Neural progenitor cell (in vitro differentiated cells): Measurements from ENCODE around the gene CALN1. TPM values are rescaled to one million over a fixed set of nuclear protein-coding genes. Genes with fewer than 3 reads are reported as not detected.

Source experiments
- DNase-seq: peaks from one replicate; pipeline ENCODE4 v3.0.0-alpha.2; 2016; ENCODE audit warnings: low spot score
- H2AFZ ChIP-seq: fragments of 200-600 bp; sonication (generic); replicated peaks from 2 replicates; pipeline ENCODE4 v1.6.1; 2016; ENCODE audit warnings: antibody characterized with exemption
- H3F3A ChIP-seq: fragments of 200-600 bp; sonication (generic); 2 replicates; pipeline ENCODE4 v1.6.1; 2016; ENCODE audit warnings: antibody characterized with exemption, low read depth
- H3K27ac ChIP-seq: fragments of 200-600 bp; sonication (generic); 2 replicates; pipeline ENCODE4 v1.5.1; 2016; ENCODE audit warnings: mild to moderate bottlenecking
- H3K27me3 ChIP-seq: fragments of 200-600 bp; sonication (generic); 2 replicates; pipeline ENCODE4 v1.6.1; 2016; ENCODE audit warnings: mild to moderate bottlenecking, moderate library complexity
- H3K36me3 ChIP-seq: fragments of 200-600 bp; sonication (generic); 2 replicates; pipeline ENCODE4 v1.5.1; 2016
- H3K4me1 ChIP-seq: fragments of 200-600 bp; sonication (generic); 2 replicates; pipeline ENCODE4 v1.6.1; 2016; ENCODE audit warnings: mixed run types
- H3K4me2 ChIP-seq: fragments of 200-600 bp; sonication (generic); 2 replicates; pipeline ENCODE4 v1.6.1; 2016
- H3K4me3 ChIP-seq: fragments of 200-600 bp; sonication (generic); 2 replicates; pipeline ENCODE4 v1.5.1; 2016
- H3K79me2 ChIP-seq: fragments of 200-600 bp; sonication (generic); 2 replicates; pipeline ENCODE4 v1.6.1; 2016; ENCODE audit warnings: low read depth
- H3K9ac ChIP-seq: fragments of 200-600 bp; sonication (generic); 2 replicates; pipeline ENCODE4 v1.6.1; 2016
- H3K9me3 ChIP-seq: fragments of 200-600 bp; sonication (generic); 2 replicates; pipeline ENCODE4 v1.5.1; 2016; ENCODE audit warnings: low read depth
- H4K20me1 ChIP-seq: fragments of 200-600 bp; sonication (generic); 2 replicates; pipeline ENCODE4 v1.6.1; 2016; ENCODE audit warnings: low read depth
- H3K27ac Mint-ChIP-seq: 3 replicates; pipeline ENCODE4 v1.8.0; 2021; ENCODE audit warnings: mixed read lengths
- H3K27me3 Mint-ChIP-seq: 2 replicates; pipeline ENCODE4 v1.8.0; 2022; ENCODE audit warnings: low read depth, mild to moderate bottlenecking, inconsistent platforms, moderate library complexity, mixed read lengths; ENCODE audit not compliant: insufficient read depth
- H3K36me3 Mint-ChIP-seq: 3 replicates; pipeline ENCODE4 v1.8.0; 2021; ENCODE audit warnings: mixed read lengths
- H3K4me1 Mint-ChIP-seq: 3 replicates; pipeline ENCODE4 v1.8.0; 2021; ENCODE audit warnings: mixed read lengths
- H3K4me3 Mint-ChIP-seq: 3 replicates; pipeline ENCODE4 v1.8.0; 2021; ENCODE audit warnings: mild to moderate bottlenecking, moderate library complexity, mixed read lengths
- H3K9me3 Mint-ChIP-seq: 3 replicates; pipeline ENCODE4 v1.8.0; 2020; ENCODE audit warnings: mixed read lengths
- CTCF ChIP-seq: fragments of 200-600 bp; sonication (generic); IDR thresholded peaks from 2 replicates; pipeline ENCODE4 v1.5.1; 2017; ENCODE audit warnings: antibody characterized with exemption, mild to moderate bottlenecking
- EZH2 ChIP-seq: fragments of 200-600 bp; sonication (generic); IDR thresholded peaks from 2 replicates; pipeline ENCODE4 v1.6.1; 2017; ENCODE audit warnings: antibody characterized with exemption, mild to moderate bottlenecking, moderate library complexity
- EZH2phosphoT487 ChIP-seq: fragments of 200-600 bp; sonication (generic); IDR thresholded peaks from 2 replicates; pipeline ENCODE4 v1.6.1; 2017; ENCODE audit warnings: antibody characterized with exemption
- total RNA-seq: library from RNA; depleted of rRNA; stranded (reverse); fragments of >200 nt; gene quantifications from 2 replicates; pipeline ENCODE4 v1.2.3, GENCODE V29; 2015; ENCODE audit warnings: low replicate concordance

Gene CALN1
- total RNA-seq, 1 donor from 2014 or later, result 3.1 TPM

DNA sequence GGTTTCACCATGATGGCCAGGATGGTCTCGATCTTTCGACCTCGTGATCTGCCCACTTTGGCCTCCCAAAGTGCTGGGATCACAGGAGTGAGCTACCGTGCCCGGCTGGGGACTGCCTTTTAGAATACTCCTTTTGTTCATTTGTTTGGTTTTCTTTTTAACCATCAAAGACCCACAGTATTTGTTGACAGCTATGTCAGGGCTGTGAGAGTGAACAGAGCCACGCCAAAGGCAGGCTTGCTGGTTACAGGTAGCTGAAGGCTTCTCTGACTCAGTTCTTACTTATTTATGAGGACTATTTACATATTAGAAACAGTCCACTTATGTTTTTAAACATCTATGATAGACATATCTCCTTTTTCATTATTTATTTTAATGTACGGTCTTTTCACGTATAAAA is 544.5 kb downstream of the CALN1 start:
- Histone ChIP-seq H4K20me1 (no peaks in the 10 kb centered on the region), H3K79me2 (no peaks in the 10 kb centered on the region), H3K4me1 (no peaks in the 10 kb centered on the region), H3K36me3 (no peaks in the 10 kb centered on the region), H2AFZ (no peak overlapping the region), H3K4me3 (no peak overlapping the region), H3K9ac (no peak overlapping the region), H3K27ac (no peak overlapping the region), H3K9me3 (no peaks in the 10 kb centered on the region), H3K27me3 (no peaks in the 10 kb centered on the region), H3F3A (no peaks in the 10 kb centered on the region), H3K4me2 (no peak overlapping the region)
- H3K27me3 Mint-ChIP-seq, result no peaks in the 10 kb centered on the region
- no peaks in the 10 kb centered on the region for H3K4me1 Mint-ChIP-seq
- TF ChIP-seq EZH2 (no peak), CTCF (no peak), EZH2phosphoT487 (no peak)
- no peak overlapping the region for H3K27ac Mint-ChIP-seq
- no peaks in the 10 kb centered on the region for H3K9me3 Mint-ChIP-seq
- no peak for DNase-seq
- H3K4me3 Mint-ChIP-seq, result no peak overlapping the region
- H3K36me3 Mint-ChIP-seq, result no peaks in the 10 kb centered on the region

DNA sequence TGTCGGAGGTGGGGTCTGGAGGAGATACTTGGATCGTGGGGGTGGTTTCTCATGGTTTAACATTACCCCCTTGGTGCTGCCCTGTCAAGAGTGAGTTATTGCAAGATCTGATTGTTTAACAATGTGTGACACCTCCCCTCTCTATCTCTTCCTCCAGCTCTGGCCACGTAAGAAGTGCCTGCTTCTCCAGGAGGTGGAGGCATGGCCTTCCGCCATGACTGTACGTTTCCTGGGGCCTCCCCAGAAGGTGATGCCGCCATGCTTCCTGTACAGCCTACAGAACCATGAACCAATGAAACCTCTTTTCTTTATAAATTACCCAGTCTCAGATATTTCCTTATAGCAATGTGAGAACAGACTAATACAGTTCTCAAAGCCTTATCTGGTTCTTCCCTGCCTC is 547.0 kb downstream of the CALN1 start:
- Mint-ChIP-seq H3K36me3 (no peaks in the 10 kb centered on the region), H3K27me3 (no peaks in the 10 kb centered on the region), H3K9me3 (peaks cover 2% of the 10 kb centered on the region), H3K4me1 (no peaks in the 10 kb centered on the region), H3K27ac (no peak overlapping the region), H3K4me3 (no peak overlapping the region)
- Histone ChIP-seq H3K9ac (no peak overlapping the region), H2AFZ (no peak overlapping the region), H3K27ac (no peak overlapping the region), H3K9me3 (no peaks in the 10 kb centered on the region), H3F3A (no peaks in the 10 kb centered on the region), H3K27me3 (no peaks in the 10 kb centered on the region), H3K79me2 (no peaks in the 10 kb centered on the region), H3K4me2 (no peak overlapping the region), H3K4me3 (no peak overlapping the region), H3K4me1 (no peaks in the 10 kb centered on the region), H4K20me1 (no peaks in the 10 kb centered on the region), H3K36me3 (no peaks in the 10 kb centered on the region)
- no peak for DNase-seq
- TF ChIP-seq EZH2 (no peak), EZH2phosphoT487 (no peak), CTCF (no peak)

- H2AFZ ChIP-seq, result no peak overlapping the region
- no peaks in the 10 kb centered on the region for H3K27me3 Mint-ChIP-seq
- no peaks in the 10 kb centered on the region for H3K27me3 ChIP-seq
- no peaks in the 10 kb centered on the region for H3K4me1 ChIP-seq
- H3K79me2 ChIP-seq, result no peaks in the 10 kb centered on the region
- H4K20me1 ChIP-seq, result no peaks in the 10 kb centered on the region
- H3K27ac ChIP-seq, result no peak overlapping the region
- no peak overlapping the region for H3K9ac ChIP-seq
- peaks cover 2% of the 10 kb centered on the region for H3K9me3 Mint-ChIP-seq
- no peaks in the 10 kb centered on the region for H3F3A ChIP-seq
- no peaks in the 10 kb centered on the region for H3K36me3 Mint-ChIP-seq
- H3K4me1 Mint-ChIP-seq, result no peaks in the 10 kb centered on the region
- no peak overlapping the region for H3K4me3 ChIP-seq
- no peak overlapping the region for H3K4me2 ChIP-seq
- no peak for DNase-seq
- no peak overlapping the region for H3K27ac Mint-ChIP-seq
- H3K9me3 ChIP-seq, result no peaks in the 10 kb centered on the region
- TF ChIP-seq CTCF (no peak), EZH2 (no peak)
- H3K4me3 Mint-ChIP-seq, result no peak overlapping the region
- H3K36me3 ChIP-seq, result no peaks in the 10 kb centered on the region
Measured at GRCh38 chr7:71864130-71864529, 548.0 kb downstream of the CALN1 start.

GRCh38 chr7:71860572-71860971 is 551.6 kb downstream of the CALN1 start:
- no peaks in the 10 kb centered on the region for H3K36me3 ChIP-seq
- Mint-ChIP-seq H3K4me3 (no peak overlapping the region), H3K9me3 (peaks cover 2% of the 10 kb centered on the region), H3K4me1 (no peaks in the 10 kb centered on the region), H3K27ac (no peak overlapping the region), H3K27me3 (no peaks in the 10 kb centered on the region), H3K36me3 (no peaks in the 10 kb centered on the region)
- H3K4me3 ChIP-seq, result no peak overlapping the region
- H3K27me3 ChIP-seq, result no peaks in the 10 kb centered on the region
- no peaks in the 10 kb centered on the region for H3K79me2 ChIP-seq
- no peak overlapping the region for H3K27ac ChIP-seq
- no peaks in the 10 kb centered on the region for H3F3A ChIP-seq
- no peak overlapping the region for H3K4me2 ChIP-seq
- no peak for TF ChIP-seq CTCF
- no peak for TF ChIP-seq EZH2
- TF ChIP-seq EZH2phosphoT487, result no peak
- H3K9ac ChIP-seq, result no peak overlapping the region
- no peaks in the 10 kb centered on the region for H3K9me3 ChIP-seq
- H2AFZ ChIP-seq, result no peak overlapping the region
- H3K4me1 ChIP-seq, result no peaks in the 10 kb centered on the region
- DNase-seq, result no peak
- H4K20me1 ChIP-seq, result no peaks in the 10 kb centered on the region
